Esophagus muscularis mucosa (tissue), 4 donors: ENCODE measurements around the gene ZNF486. TPM values are rescaled to one million over a fixed set of nuclear protein-coding genes. Genes with fewer than 3 reads are reported as not detected.
"Not testable (repeated sequence)": the region's sequence is repeated elsewhere in the genome, so short reads cannot be mapped to it uniquely, and the experiment has no call there.

Experiments used
- DNase-seq: peaks from one replicate; pipeline ENCODE4 v3.0.0-alpha.2; 2017; ENCODE audit errors: extremely low spot score
- H3K27ac ChIP-seq, 4 donors: fragments of 200-600 bp; sonication (generic); replicated peaks in 1 of 4; 1 replicate in 3 of 4; 2 replicates in 1 of 4; pipeline ENCODE4 v1.5.1; 2016 to 2019; ENCODE audit warnings: mild to moderate bottlenecking in 1 of 4
- H3K27me3 ChIP-seq, 4 donors: fragments of 200-600 bp; sonication (generic); one replicate each; pipeline versions ENCODE4 v1.5.1 to v1.6.0; 2016 to 2019
- H3K36me3 ChIP-seq, 4 donors: fragments of 200-600 bp; sonication (generic); one replicate each; pipeline ENCODE4 v1.5.1; 2016 to 2019
- H3K4me1 ChIP-seq, 4 donors: fragments of 200-600 bp; sonication (generic); one replicate each; pipeline ENCODE4 v1.5.1; 2016 to 2019
- H3K4me3 ChIP-seq, 4 donors: fragments of 200-600 bp; sonication (generic); 1 replicate in 2 of 4; 2 replicates in 2 of 4; pipeline ENCODE4 v1.5.1; 2016 to 2019; ENCODE audit warnings: mild to moderate bottlenecking in 4 of 4, moderate library complexity in 1 of 4
- H3K9me3 ChIP-seq, 4 donors: fragments of 200-600 bp; sonication (generic); 1 replicate in 3 of 4; 2 replicates in 1 of 4; pipeline ENCODE4 v1.5.1; 2016 to 2019
- CTCF ChIP-seq, 3 experiments: fragments of 200-600 bp in 2 of 3; fragments of 450-650 bp in 1 of 3; sonication (generic) in 2 of 3; IDR thresholded peaks; one replicate each; pipeline ENCODE4 v1.5.1; 2017 to 2019; ENCODE audit warnings: antibody characterized with exemption in 3 of 3, mild to moderate bottlenecking in 2 of 3, moderate library complexity in 1 of 3
- EP300 ChIP-seq: sonication (generic); formaldehyde crosslinking; IDR thresholded peaks from one replicate; pipeline ENCODE4 v1.6.1; 2017; ENCODE audit warnings: antibody characterized with exemption
- POLR2A ChIP-seq: fragments of 450-650 bp; IDR thresholded peaks from one replicate; pipeline ENCODE4 v1.6.1; 2017; ENCODE audit warnings: antibody characterized with exemption, moderate library complexity, mild to moderate bottlenecking, low read depth
- POLR2AphosphoS5 ChIP-seq, 2 donors: sonication (generic); formaldehyde crosslinking; IDR thresholded peaks; one replicate each; pipeline ENCODE4 v1.6.1; 2017; ENCODE audit warnings: antibody characterized with exemption in 2 of 2
- WGBS: methylation state at CpG from one replicate; pipeline ENCODE4 v1.1.5; 2018; 5-methylcytosine and 5-hydroxymethylcytosine counted together
- intact Hi-C: fragments of 100-400 bp; cut with DNase I; formaldehyde crosslinking; loops from one replicate; pipeline ENCODE4 v1.15.1; 2023
- total RNA-seq, 4 donors: library from RNA; depleted of rRNA; stranded (reverse); fragments of >200 nt; gene quantifications; one replicate each; pipeline versions ENCODE4 v1.1.0 to v1.2.1, GENCODE V29; 2016

The ZNF486 gene
- total RNA-seq, 4 donors from 2014 or later = 3.5 to 4.2 (median 3.9) TPM

GRCh38 chr19:20167651-20168122, 673 bp downstream of the ZNF486 start:
- DNase-seq = no peak
- H3K27ac ChIP-seq = peak overlapping the region; percentile 69 to 80 (median 76)
- H3K36me3 ChIP-seq = peaks cover 2 to 22% (median 7%) of the 10 kb centered on the region in 4 donors
- WGBS = 8% methylated on average over 22 of the region's 22 CpGs
- H3K4me1 ChIP-seq = peaks cover 7 to 16% (median 8%) of the 10 kb centered on the region in 4 donors
- no peaks in the 10 kb centered on the region for H3K9me3 ChIP-seq
- intact Hi-C loops = no loop called here
- H3K4me3 ChIP-seq = peak overlapping the region; percentile 63 to 83 (median 70)
- no peaks in the 10 kb centered on the region for H3K27me3 ChIP-seq
- no peak for TF ChIP-seq EP300
- TF ChIP-seq CTCF (IDR thresholded peaks at IDR 0.05) = no peak
- no peak for TF ChIP-seq POLR2A
- no peak for TF ChIP-seq POLR2AphosphoS5 (IDR thresholded peaks at IDR 0.05)

- Histone ChIP-seq H3K4me3 (no peak overlapping the region), H3K9me3 (no peaks in the 10 kb centered on the region), H3K4me1 (peaks cover 7 to 16% (median 8%) of the 10 kb centered on the region in 4 donors), H3K27ac (no peak overlapping the region), H3K27me3 (no peaks in the 10 kb centered on the region), H3K36me3 (peaks cover 5 to 26% (median 7%) of the 10 kb centered on the region in 4 donors)
- no peak for DNase-seq
- TF ChIP-seq POLR2AphosphoS5 (IDR thresholded peaks at IDR 0.05) = no peak
- no peak for TF ChIP-seq EP300
- TF ChIP-seq CTCF (IDR thresholded peaks at IDR 0.05) = no peak
- no peak for TF ChIP-seq POLR2A
- WGBS = 84% methylated on average over 3 of the region's 3 CpGs
- intact Hi-C loops = loop anchor here (5.0 kb wide), 1 partner anchor 134 kb away; the partner anchor contains the start of gene ZNF682
These were observed 4.3 kb downstream of the ZNF486 start for GRCh38 chr19:20171285-20171684.

GRCh38 chr19:20175848-20176247, 8.8 kb downstream of the ZNF486 start:
- peaks cover 3 to 23% (median 7%) of the 10 kb centered on the region in 4 donors for H3K36me3 ChIP-seq
- DNase-seq, H3K4me3 ChIP-seq, intact Hi-C loops, H3K4me1 ChIP-seq, H3K9me3 ChIP-seq, H3K27me3 ChIP-seq, H3K27ac ChIP-seq: not testable (repeated sequence)
- no CpG with 5 or more reads among the region's 28 CpGs for WGBS

GRCh38 chr19:20179956-20180355, 12.9 kb downstream of the ZNF486 start:
- H3K4me3 ChIP-seq, H3K27me3 ChIP-seq, DNase-seq, H3K9me3 ChIP-seq, H3K4me1 ChIP-seq, intact Hi-C loops, H3K36me3 ChIP-seq, H3K27ac ChIP-seq: not testable (repeated sequence)

GRCh38 chr19:20182222-20182785, 15.3 kb downstream of the ZNF486 start:
- H3K36me3 ChIP-seq = peaks cover 0 to 13% (median 3%) of the 10 kb centered on the region in 4 donors
- H3K9me3 ChIP-seq = no peaks in the 10 kb centered on the region
- peaks cover 0 to 3% (median 0%) of the 10 kb centered on the region in 4 donors for H3K4me1 ChIP-seq
- H3K27me3 ChIP-seq = no peaks in the 10 kb centered on the region
- H3K27ac ChIP-seq = no peak overlapping the region
- intact Hi-C loops = no loop called here
- no peak overlapping the region for H3K4me3 ChIP-seq
- DNase-seq = no peak
- TF ChIP-seq POLR2AphosphoS5 (IDR thresholded peaks at IDR 0.05) (no peak), POLR2A (no peak), CTCF (IDR thresholded peaks at IDR 0.05) (no peak), EP300 (no peak)

GRCh38 chr19:20186174-20186573, 19.2 kb downstream of the ZNF486 start:
- no peak overlapping the region for H3K27ac ChIP-seq
- no peaks in the 10 kb centered on the region for H3K27me3 ChIP-seq
- 88% methylated on average over 4 of the region's 4 CpGs for WGBS
- TF ChIP-seq EP300 (no peak), CTCF (IDR thresholded peaks at IDR 0.05) (no peak), POLR2AphosphoS5 (IDR thresholded peaks at IDR 0.05) (no peak), POLR2A (no peak)
- DNase-seq = no peak
- peaks cover 0 to 46% (median 24%) of the 10 kb centered on the region in 4 donors for H3K36me3 ChIP-seq
- no peak overlapping the region for H3K4me3 ChIP-seq
- intact Hi-C loops = no loop called here
- no peaks in the 10 kb centered on the region for H3K4me1 ChIP-seq
- H3K9me3 ChIP-seq = no peaks in the 10 kb centered on the region
